ENCODE data around the gene HORMAD2.

HORMAD2 gene

GRCh38 chr22:30158744-30159500 is 78.7 kb downstream of the HORMAD2 start:
- DNase-seq (ENCODE audit: extremely low spot score): no peak
- TF ChIP-seq ELF4 (IDR thresholded peaks at IDR 0.05) (no peak), SUZ12 (IDR thresholded peaks at IDR 0.05) (no peak), FOXA1 (IDR thresholded peaks at IDR 0.05) (no peak), L3MBTL2 (conservative IDR thresholded peaks at IDR 0.05) (no peak), FOXM1 (IDR thresholded peaks at IDR 0.05; ENCODE audit: borderline replicate concordance) (no peak), BHLHE40 (IDR thresholded peaks at IDR 0.05; ENCODE audit: borderline replicate concordance) (no peak), ARNT (IDR thresholded peaks at IDR 0.05) (no peak), FOXK2 (IDR thresholded peaks at IDR 0.05) (no peak), SP1 (IDR thresholded peaks at IDR 0.05) (no peak), LEF1 (IDR thresholded peaks at IDR 0.05; ENCODE audit: borderline replicate concordance) (no peak), ZNF384 (IDR thresholded peaks at IDR 0.05) (no peak), CTBP1 (IDR thresholded peaks at IDR 0.05; ENCODE audit: borderline replicate concordance) (no peak), HDGF (IDR thresholded peaks at IDR 0.05; ENCODE audit: borderline replicate concordance) (no peak)
- TF ChIP-seq, protein P1, sequence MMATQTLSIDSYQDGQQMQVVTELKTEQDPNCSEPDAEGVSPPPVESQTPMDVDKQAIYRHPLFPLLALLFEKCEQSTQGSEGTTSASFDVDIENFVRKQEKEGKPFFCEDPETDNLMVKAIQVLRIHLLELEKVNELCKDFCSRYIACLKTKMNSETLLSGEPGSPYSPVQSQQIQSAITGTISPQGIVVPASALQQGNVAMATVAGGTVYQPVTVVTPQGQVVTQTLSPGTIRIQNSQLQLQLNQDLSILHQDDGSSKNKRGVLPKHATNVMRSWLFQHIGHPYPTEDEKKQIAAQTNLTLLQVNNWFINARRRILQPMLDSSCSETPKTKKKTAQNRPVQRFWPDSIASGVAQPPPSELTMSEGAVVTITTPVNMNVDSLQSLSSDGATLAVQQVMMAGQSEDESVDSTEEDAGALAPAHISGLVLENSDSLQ (IDR thresholded peaks at IDR 0.05): no peak
- ChIA-PET CTCF (interaction anchor here (1.0 kb wide), 1 partner anchor 51 kb away, joined by 3 read pairs; no protein-coding TSS in a partner anchor), POLR2A (no interaction called here)

GRCh38 chr22:30159561-30160353 is 79.5 kb downstream of the HORMAD2 start:
- TF ChIP-seq CTBP1 (IDR thresholded peaks at IDR 0.05; ENCODE audit: borderline replicate concordance) (no peak), FOXM1 (IDR thresholded peaks at IDR 0.05; ENCODE audit: borderline replicate concordance) (no peak), BHLHE40 (IDR thresholded peaks at IDR 0.05; ENCODE audit: borderline replicate concordance) (no peak), ZNF384 (IDR thresholded peaks at IDR 0.05) (no peak), SP1 (IDR thresholded peaks at IDR 0.05) (no peak), FOXK2 (IDR thresholded peaks at IDR 0.05) (no peak), HDGF (IDR thresholded peaks at IDR 0.05; ENCODE audit: borderline replicate concordance) (no peak), L3MBTL2 (conservative IDR thresholded peaks at IDR 0.05) (no peak), ELF4 (IDR thresholded peaks at IDR 0.05) (no peak), LEF1 (IDR thresholded peaks at IDR 0.05; ENCODE audit: borderline replicate concordance) (no peak), ARNT (IDR thresholded peaks at IDR 0.05) (no peak), NFRKB (IDR thresholded peaks at IDR 0.05) (no peak), FOXA1 (IDR thresholded peaks at IDR 0.05) (no peak), SUZ12 (IDR thresholded peaks at IDR 0.05) (no peak), TARDBP (IDR thresholded peaks at IDR 0.05) (no peak)
- TF ChIP-seq, protein P1 (IDR thresholded peaks at IDR 0.05): no peak
- ChIA-PET CTCF (interaction anchor here (1.0 kb wide), 1 partner anchor 52 kb away, joined by 3 read pairs; no protein-coding TSS in a partner anchor), POLR2A (no interaction called here)
- DNase-seq (ENCODE audit: extremely low spot score): no peak

DNA sequence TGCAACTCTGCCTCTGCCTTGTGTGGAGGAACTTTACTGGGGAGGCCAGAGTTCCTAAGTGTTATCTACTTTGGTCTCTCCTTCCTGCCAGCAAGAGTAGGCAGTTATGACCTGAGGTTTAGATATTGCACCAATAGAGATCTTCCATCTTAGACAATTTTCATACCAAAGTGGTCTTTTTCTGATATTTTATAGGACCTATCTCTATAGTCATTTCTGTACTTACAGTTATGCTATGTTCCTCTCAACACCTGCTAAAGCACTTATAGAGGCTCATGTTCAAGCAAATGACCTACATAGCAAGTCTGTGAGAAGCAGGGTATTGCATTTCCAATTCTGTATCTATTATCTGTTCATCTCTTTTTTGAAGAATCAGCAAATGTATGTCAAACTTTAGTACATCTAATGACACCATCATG is 80.8 kb downstream of the HORMAD2 start:
- TF ChIP-seq FOXK2 (IDR thresholded peaks at IDR 0.05) (no peak), L3MBTL2 (conservative IDR thresholded peaks at IDR 0.05) (no peak), ELF4 (IDR thresholded peaks at IDR 0.05) (no peak), FOXA1 (IDR thresholded peaks at IDR 0.05) (no peak), TARDBP (IDR thresholded peaks at IDR 0.05) (no peak), FOXM1 (IDR thresholded peaks at IDR 0.05; ENCODE audit: borderline replicate concordance) (no peak), ARNT (IDR thresholded peaks at IDR 0.05) (no peak), SP1 (IDR thresholded peaks at IDR 0.05) (no peak), ZNF384 (IDR thresholded peaks at IDR 0.05) (no peak), BHLHE40 (IDR thresholded peaks at IDR 0.05; ENCODE audit: borderline replicate concordance) (no peak), SUZ12 (IDR thresholded peaks at IDR 0.05) (no peak), LEF1 (IDR thresholded peaks at IDR 0.05; ENCODE audit: borderline replicate concordance) (no peak), CTBP1 (IDR thresholded peaks at IDR 0.05; ENCODE audit: borderline replicate concordance) (no peak), NFRKB (IDR thresholded peaks at IDR 0.05) (no peak), HDGF (IDR thresholded peaks at IDR 0.05; ENCODE audit: borderline replicate concordance) (no peak)
- TF ChIP-seq, protein P1 (IDR thresholded peaks at IDR 0.05): no peak
- ChIA-PET CTCF (no interaction called here), POLR2A (no interaction called here)
- DNase-seq (ENCODE audit: extremely low spot score): no peak

DNA sequence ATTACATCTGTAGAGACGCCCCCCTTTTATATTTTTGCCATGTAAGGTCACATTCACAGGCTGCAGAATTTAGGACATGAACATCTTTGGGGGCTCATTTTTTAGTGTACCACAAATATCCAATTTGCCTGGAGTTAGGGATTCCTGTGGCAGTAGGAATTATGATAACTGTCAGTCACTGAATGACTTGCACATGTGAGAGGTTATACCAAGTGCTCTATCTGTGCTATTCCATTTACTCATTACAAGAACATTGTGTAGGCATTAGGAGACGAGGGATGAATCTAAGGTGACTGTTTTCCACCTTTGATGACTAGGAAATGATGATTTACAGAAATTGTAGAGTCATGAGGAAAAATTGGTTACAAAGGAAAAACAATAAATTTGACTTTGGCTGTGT is 87.0 kb downstream of the HORMAD2 start:
- POLR2A ChIA-PET: no interaction called here
- CTCF ChIA-PET: no interaction called here
- no peak for DNase-seq (ENCODE audit: extremely low spot score)
- TF ChIP-seq FOXA1 (IDR thresholded peaks at IDR 0.05): no peak

- POLR2A ChIA-PET: no interaction called here
- CTCF ChIA-PET: no interaction called here
- no peak for DNase-seq (ENCODE audit: extremely low spot score)
- no peak for TF ChIP-seq FOXA1 (IDR thresholded peaks at IDR 0.05)
- no peak for TF ChIP-seq FOXK2 (IDR thresholded peaks at IDR 0.05)
- no peak for TF ChIP-seq TARDBP (IDR thresholded peaks at IDR 0.05)
- TF ChIP-seq CTBP1 (IDR thresholded peaks at IDR 0.05; ENCODE audit: borderline replicate concordance): no peak
- TF ChIP-seq SUZ12 (IDR thresholded peaks at IDR 0.05): no peak
- TF ChIP-seq ELF4 (IDR thresholded peaks at IDR 0.05): no peak
- TF ChIP-seq HDGF (IDR thresholded peaks at IDR 0.05; ENCODE audit: borderline replicate concordance): no peak
- no peak for TF ChIP-seq LEF1 (IDR thresholded peaks at IDR 0.05; ENCODE audit: borderline replicate concordance)
- TF ChIP-seq FOXM1 (IDR thresholded peaks at IDR 0.05; ENCODE audit: borderline replicate concordance): no peak
- no peak for TF ChIP-seq ZNF384 (IDR thresholded peaks at IDR 0.05)
- TF ChIP-seq NFRKB (IDR thresholded peaks at IDR 0.05): no peak
- no peak for TF ChIP-seq L3MBTL2 (conservative IDR thresholded peaks at IDR 0.05)
- TF ChIP-seq, protein P1 (IDR thresholded peaks at IDR 0.05): no peak
- TF ChIP-seq ARNT (IDR thresholded peaks at IDR 0.05): no peak
- no peak for TF ChIP-seq SP1 (IDR thresholded peaks at IDR 0.05)
- TF ChIP-seq BHLHE40 (IDR thresholded peaks at IDR 0.05; ENCODE audit: borderline replicate concordance): no peak
Measured at GRCh38 chr22:30167734-30168133, 87.5 kb downstream of the HORMAD2 start.
